Activated naive CD8-positive, alpha-beta T cell treated with anti-CD3 and anti-CD28 coated beads, Interleukin-2, amount 50 U/mL, for 16 hours (primary cell): ENCODE data around the gene AMOTL1.

Source experiments
- DNase-seq: peaks from one replicate; pipeline ENCODE4 v3.0.0-alpha.2; 2020; ENCODE audit warnings: low read depth, low spot score

AMOTL1 gene

GRCh38 chr11:94741022-94741679, 27.0 kb upstream of the AMOTL1 start:
- DNase-seq: no peak

- DNase-seq: no peak
Observed at GRCh38 chr11:94742665-94743064, 25.5 kb upstream of the AMOTL1 start.

- DNase-seq: no peak
Observed at GRCh38 chr11:94746721-94747120, 21.4 kb upstream of the AMOTL1 start.

- no peak for DNase-seq
Observed at GRCh38 chr11:94747146-94747545, 21.0 kb upstream of the AMOTL1 start.

GRCh38 chr11:94747601-94748041, 20.5 kb upstream of the AMOTL1 start:
- DNase-seq: no peak

- DNase-seq: no peak
Observed at GRCh38 chr11:94749369-94749768, 18.8 kb upstream of the AMOTL1 start.

GRCh38 chr11:94750319-94751217, 17.6 kb upstream of the AMOTL1 start:
- no peak for DNase-seq

- DNase-seq: no peak
Observed at GRCh38 chr11:94751218-94751609, 16.9 kb upstream of the AMOTL1 start.

GRCh38 chr11:94751786-94752185, 16.4 kb upstream of the AMOTL1 start:
- no peak for DNase-seq

GRCh38 chr11:94753630-94754029, 14.5 kb upstream of the AMOTL1 start:
- no peak for DNase-seq

GRCh38 chr11:94754335-94754734, 13.8 kb upstream of the AMOTL1 start:
- no peak for DNase-seq

GRCh38 chr11:94754819-94755218, 13.3 kb upstream of the AMOTL1 start:
- DNase-seq: no peak

- no peak for DNase-seq
Observed at GRCh38 chr11:94755494-94755893, 12.7 kb upstream of the AMOTL1 start.

GRCh38 chr11:94757037-94757735, 11.0 kb upstream of the AMOTL1 start:
- no peak for DNase-seq

GRCh38 chr11:94758666-94759065, 9.5 kb upstream of the AMOTL1 start:
- no peak for DNase-seq

- no peak for DNase-seq
Observed at GRCh38 chr11:94759522-94759921, 8.6 kb upstream of the AMOTL1 start.

- no peak for DNase-seq
Observed at GRCh38 chr11:94760296-94760695, 7.9 kb upstream of the AMOTL1 start.

- no peak for DNase-seq
Observed at GRCh38 chr11:94762208-94762607, 5.9 kb upstream of the AMOTL1 start.

- no peak for DNase-seq
Observed at GRCh38 chr11:94762995-94763394, 5.2 kb upstream of the AMOTL1 start.

GRCh38 chr11:94766713-94767206, 1.4 kb upstream of the AMOTL1 start:
- no peak for DNase-seq

- DNase-seq: no peak
Observed at GRCh38 chr11:94767291-94767690, 865 bp upstream of the AMOTL1 start.
